NCI-H187 (cell line): ENCODE data around the gene CMTM4.
"Not testable (repeated sequence)": the region's sequence is repeated elsewhere in the genome, so short reads cannot be mapped to it uniquely, and the experiment has no call there.

ENCODE experiments used
- DNase-seq, 2 experiments: peaks; one replicate each; lab custom pipeline; 2025; lab: John Stamatoyannopoulos, UW

Gene CMTM4

DNA sequence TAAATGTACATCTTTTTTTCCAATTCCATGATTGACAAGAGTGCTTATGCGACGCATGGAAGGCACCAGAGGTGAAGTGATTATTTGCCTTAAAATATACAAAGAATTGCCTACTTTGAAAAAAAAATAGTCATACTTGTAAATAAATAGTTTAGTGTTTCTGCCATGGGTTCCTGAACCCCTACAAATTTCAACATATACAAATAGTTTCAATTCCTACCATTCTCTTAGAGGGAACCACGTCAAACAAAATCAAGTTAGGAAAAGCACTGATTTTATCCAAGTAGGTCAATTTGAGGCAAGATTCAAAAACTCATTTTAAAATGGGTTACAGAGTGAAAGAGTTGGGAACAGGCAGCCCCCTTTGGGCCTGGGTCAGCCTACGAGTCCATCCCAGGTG, 80.4 kb downstream of the CMTM4 start:
- no peak for DNase-seq

- no peak for DNase-seq
Measured at GRCh38 chr16:66614161-66614802, 82.3 kb downstream of the CMTM4 start.

- DNase-seq: no peak
Measured at GRCh38 chr16:66612422-66612821, 84.1 kb downstream of the CMTM4 start.

DNA sequence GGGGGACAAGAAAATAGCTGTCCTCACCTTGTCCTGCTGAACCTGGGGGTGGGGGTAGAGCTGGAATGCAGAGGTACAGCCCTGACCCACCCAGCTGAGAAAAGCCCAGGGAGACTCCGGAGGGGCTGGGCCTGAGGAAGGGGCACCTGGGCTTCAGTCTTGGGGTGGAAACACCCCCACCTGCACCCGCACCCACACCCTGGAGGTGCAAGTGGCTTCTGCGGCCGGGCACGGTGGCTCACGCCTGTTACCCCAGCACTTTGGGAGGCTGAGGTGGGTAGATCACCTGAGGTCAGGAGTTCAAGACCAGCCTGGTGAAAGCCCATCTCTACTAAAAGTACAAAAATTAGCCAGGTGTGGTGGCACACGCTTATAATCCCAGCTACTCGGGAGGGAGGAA, 84.6 kb downstream of the CMTM4 start:
- DNase-seq: not testable (repeated sequence)

DNA sequence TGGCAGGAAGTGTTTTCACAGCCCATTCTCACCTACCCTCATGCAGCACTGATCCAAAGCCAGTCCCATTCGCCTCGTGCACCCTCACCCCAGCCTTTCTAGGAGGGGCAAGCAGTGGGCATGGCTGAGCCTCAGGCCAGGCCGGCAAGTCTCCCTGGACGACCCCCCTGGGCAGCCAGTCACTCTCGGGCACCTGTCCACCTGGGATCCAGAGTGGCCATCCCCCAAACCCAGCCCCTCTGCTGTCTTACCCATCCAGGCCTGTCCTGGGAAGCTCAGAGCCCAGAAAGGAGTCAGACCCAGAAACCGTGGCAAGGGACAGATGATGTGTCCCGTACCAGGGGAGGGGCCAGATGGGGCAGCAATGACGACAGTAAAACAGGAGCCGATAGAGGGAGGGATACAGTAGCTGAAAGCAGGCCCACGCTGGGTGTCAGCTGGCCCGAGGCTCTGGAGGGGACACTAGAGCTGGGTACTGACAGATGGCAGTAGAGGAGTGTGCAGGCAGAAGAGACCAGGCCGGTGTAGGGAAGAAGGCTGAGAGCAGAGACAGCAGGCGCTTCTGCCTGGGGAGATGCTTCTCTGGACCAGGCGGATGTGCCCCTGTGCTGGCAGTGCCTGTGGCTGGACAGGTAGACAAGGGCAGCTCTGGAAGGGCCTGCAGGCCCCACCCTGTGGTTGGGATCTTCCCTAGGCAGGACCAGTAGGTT, 86.3 kb downstream of the CMTM4 start:
- no peak for DNase-seq

GRCh38 chr16:66609139-66609510, 87.4 kb downstream of the CMTM4 start:
- DNase-seq: no peak

GRCh38 chr16:66608241-66609138, 88.1 kb downstream of the CMTM4 start:
- DNase-seq: peak; percentile 24 to 48

- DNase-seq: no peak
Measured at GRCh38 chr16:66605979-66606751, 90.4 kb downstream of the CMTM4 start.

DNA sequence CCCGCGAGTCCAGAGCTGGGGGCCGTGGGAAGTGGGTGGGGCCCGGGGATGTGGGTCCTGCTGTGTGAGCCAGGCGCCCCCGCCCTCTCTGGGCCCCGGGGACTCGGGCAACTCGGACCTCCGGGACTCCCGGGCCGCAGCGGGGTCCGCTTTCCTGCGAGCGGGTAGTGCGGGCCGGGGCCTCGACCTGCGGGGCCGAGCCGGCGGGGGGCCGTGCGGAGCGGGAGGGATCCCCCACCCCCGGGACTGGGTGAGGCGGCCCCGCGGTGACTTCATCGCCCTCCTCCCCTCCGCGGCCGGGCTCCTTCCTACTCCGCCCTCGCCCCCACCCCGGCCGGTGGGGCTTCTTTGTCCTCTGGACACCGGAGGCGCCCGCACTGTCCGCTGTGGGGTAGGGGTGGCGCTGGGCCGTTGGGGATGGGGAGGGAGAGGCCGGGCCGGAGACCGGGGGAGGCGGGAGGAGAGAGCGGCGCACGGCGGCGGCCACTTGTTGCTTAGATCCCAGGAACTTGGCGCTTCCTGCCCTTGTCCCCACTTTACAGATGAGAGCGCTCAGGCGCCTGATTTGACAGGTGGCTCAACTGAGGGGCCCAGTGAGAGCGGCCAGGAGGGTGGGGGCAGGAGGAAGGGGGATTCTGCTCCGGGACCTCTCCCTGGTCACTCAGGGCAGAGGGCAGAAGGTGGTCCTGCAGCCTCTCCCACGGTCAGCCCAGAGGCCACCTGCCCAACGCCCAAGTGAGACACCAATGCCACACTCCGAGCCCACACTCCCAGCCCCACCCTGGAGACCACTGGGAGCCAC, 91.2 kb downstream of the CMTM4 start:
- DNase-seq: no peak

GRCh38 chr16:66604376-66605176, 92.0 kb downstream of the CMTM4 start, which contains the start of gene CMTM3:
Gene CMTM3, plus strand, starts transcription at chr16:66604704. Its CDS starts 102 bp downstream, at chr16:66604806.
- no peak for DNase-seq

- DNase-seq: no peak
Measured at GRCh38 chr16:66603537-66604375, 92.8 kb downstream of the CMTM4 start.

- DNase-seq: no peak
Measured at GRCh38 chr16:66601471-66601870, 95.1 kb downstream of the CMTM4 start.

- no peak for DNase-seq
Measured at GRCh38 chr16:66600477-66600876, 96.1 kb downstream of the CMTM4 start.

- no peak for DNase-seq
Measured at GRCh38 chr16:66599726-66600125, 96.8 kb downstream of the CMTM4 start.

DNA sequence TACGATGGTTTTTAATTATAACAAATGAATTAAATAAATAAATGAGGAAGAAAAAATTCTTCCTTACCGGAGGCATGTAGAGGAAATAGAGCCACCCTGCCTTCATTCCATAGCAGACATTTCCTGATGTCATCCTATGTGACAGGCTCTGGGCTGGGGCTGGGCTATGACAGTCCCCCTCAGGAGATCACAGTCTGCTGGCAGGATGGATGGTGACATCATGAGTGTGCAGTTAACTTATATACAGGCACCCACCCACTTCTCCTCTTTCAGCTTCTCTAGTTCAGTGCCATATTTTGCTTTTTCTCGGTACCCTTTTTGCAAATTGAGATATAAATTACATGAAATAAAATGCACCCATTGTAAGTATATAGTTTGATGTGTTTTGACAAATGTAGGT, 98.4 kb downstream of the CMTM4 start:
- no peak for DNase-seq

GRCh38 chr16:66596986-66597848, 99.3 kb downstream of the CMTM4 start:
- no peak for DNase-seq

- DNase-seq: not testable (repeated sequence)
Measured at GRCh38 chr16:66596559-66596958, 100.0 kb downstream of the CMTM4 start.

GRCh38 chr16:66594739-66595138, 101.8 kb downstream of the CMTM4 start:
- DNase-seq: no peak
